Adrenal gland (tissue), 5 donors: ENCODE measurements around the gene IMMP2L.

Experiments used
- POLR2A ChIP-seq, 2 donors: fragments of 450-650 bp; IDR thresholded peaks; one replicate each; pipeline ENCODE4 v1.6.1; 2017; ENCODE audit warnings: antibody characterized with exemption in 2 of 2, mild to moderate bottlenecking in 2 of 2, moderate library complexity in 1 of 2
- TF ChIP-seq, protein P1 (sequence below), 6 experiments: fragments of 450-650 bp in 4 of 6; fragments of 200-600 bp in 2 of 6; sonication (generic) in 1 of 6; IDR thresholded peaks; 1 replicate in 5 of 6; 2 replicates in 1 of 6; pipeline versions ENCODE4 v1.5.1 to v1.8.0; 2016 to 2021; ENCODE audit warnings: antibody characterized with exemption in 6 of 6, mild to moderate bottlenecking in 2 of 6, moderate library complexity in 1 of 6
- donor health status: DM: no; HTN: no; CAD: no.

DNA sequence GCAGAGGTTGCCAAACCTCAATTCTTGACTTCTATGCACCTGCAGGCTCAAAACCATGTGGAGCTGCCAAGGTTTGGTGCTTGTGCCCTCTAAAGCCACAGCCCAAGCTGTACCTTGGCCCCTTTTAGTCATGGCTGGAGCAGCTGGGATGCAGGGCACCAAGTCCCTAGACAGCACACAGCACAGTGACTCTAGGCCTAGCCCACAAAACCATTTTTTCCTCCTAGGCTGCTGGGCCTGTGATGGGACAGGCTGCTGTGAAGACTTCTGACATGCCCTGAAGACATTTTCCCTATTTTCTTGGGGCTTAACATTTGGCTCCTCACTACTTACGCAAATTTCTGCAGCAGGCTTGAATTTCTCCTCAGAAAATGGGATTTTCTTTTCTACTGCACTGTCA, 499.1 kb downstream of the IMMP2L start:
- TF ChIP-seq, protein P1, sequence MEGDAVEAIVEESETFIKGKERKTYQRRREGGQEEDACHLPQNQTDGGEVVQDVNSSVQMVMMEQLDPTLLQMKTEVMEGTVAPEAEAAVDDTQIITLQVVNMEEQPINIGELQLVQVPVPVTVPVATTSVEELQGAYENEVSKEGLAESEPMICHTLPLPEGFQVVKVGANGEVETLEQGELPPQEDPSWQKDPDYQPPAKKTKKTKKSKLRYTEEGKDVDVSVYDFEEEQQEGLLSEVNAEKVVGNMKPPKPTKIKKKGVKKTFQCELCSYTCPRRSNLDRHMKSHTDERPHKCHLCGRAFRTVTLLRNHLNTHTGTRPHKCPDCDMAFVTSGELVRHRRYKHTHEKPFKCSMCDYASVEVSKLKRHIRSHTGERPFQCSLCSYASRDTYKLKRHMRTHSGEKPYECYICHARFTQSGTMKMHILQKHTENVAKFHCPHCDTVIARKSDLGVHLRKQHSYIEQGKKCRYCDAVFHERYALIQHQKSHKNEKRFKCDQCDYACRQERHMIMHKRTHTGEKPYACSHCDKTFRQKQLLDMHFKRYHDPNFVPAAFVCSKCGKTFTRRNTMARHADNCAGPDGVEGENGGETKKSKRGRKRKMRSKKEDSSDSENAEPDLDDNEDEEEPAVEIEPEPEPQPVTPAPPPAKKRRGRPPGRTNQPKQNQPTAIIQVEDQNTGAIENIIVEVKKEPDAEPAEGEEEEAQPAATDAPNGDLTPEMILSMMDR (IDR thresholded peaks at IDR 0.05) = no peak
- no peak for TF ChIP-seq POLR2A (IDR thresholded peaks at IDR 0.05)
